Measurements from ENCODE around the gene CMTM4. TPM values are rescaled to one million over a fixed set of nuclear protein-coding genes. Genes with fewer than 3 reads are reported as not detected.
"Not testable (repeated sequence)": the region's sequence is repeated elsewhere in the genome, so short reads cannot be mapped to it uniquely, and the experiment has no call there.

Gene CMTM4
- total and polyA plus RNA-seq, 4 donors = 24.3 to 78.0 (median 32.0) TPM

DNA sequence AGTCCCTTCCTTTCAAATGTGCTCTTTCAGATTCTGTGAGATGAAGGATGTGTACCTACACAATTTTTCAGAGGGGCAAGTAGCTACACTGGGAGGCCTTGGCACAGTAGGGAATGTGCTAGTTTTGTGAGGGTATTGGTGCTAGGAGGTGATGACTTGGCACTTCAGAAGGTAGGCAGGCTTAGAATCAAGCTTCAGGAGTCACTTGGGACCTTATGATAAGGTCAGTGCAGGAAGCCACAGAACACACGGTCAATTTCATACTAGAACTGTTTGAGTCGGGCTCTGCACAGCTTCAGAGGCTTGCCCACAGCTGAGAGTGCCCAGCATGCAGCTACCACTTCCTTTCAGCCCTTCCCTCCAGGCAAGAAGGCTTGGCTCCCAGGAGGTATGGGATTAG is 124.2 kb downstream of the CMTM4 start:
- TF ChIP-seq, protein P1, sequence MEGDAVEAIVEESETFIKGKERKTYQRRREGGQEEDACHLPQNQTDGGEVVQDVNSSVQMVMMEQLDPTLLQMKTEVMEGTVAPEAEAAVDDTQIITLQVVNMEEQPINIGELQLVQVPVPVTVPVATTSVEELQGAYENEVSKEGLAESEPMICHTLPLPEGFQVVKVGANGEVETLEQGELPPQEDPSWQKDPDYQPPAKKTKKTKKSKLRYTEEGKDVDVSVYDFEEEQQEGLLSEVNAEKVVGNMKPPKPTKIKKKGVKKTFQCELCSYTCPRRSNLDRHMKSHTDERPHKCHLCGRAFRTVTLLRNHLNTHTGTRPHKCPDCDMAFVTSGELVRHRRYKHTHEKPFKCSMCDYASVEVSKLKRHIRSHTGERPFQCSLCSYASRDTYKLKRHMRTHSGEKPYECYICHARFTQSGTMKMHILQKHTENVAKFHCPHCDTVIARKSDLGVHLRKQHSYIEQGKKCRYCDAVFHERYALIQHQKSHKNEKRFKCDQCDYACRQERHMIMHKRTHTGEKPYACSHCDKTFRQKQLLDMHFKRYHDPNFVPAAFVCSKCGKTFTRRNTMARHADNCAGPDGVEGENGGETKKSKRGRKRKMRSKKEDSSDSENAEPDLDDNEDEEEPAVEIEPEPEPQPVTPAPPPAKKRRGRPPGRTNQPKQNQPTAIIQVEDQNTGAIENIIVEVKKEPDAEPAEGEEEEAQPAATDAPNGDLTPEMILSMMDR (IDR thresholded peaks at IDR 0.05; ENCODE audit: control extremely low read depth, extremely low read depth) = no peak
- Histone ChIP-seq H3K9me3 (ENCODE audit: control insufficient read depth in 4 of 4, insufficient read depth in 3 of 4, low read length in 3 of 4) (no peaks in the 10 kb centered on the region), H3K36me3 (ENCODE audit: control insufficient read depth in 4 of 4, insufficient read depth in 4 of 4, low read length in 4 of 4) (no peaks in the 10 kb centered on the region), H3K27me3 (ENCODE audit: control insufficient read depth in 3 of 3, insufficient read depth in 3 of 3, low read length in 2 of 3) (peaks cover 0 to 4% (median 0%) of the 10 kb centered on the region in 3 donors), H3K27ac (ENCODE audit: low read depth in 1 of 2, low read length in 1 of 2) (no peak overlapping the region), H3K4me3 (no peak overlapping the region), H3K9ac (ENCODE audit: insufficient read depth in 1 of 2, low read length in 2 of 2) (no peak overlapping the region), H3K4me1 (ENCODE audit: control insufficient read depth in 5 of 5, insufficient read depth in 5 of 5, low read length in 5 of 5) (peaks cover 0 to 2% (median 0%) of the 10 kb centered on the region in 5 donors)
- no peak for ATAC-seq (ENCODE audit: insufficient read depth, low FRiP score)
- DNase-seq = no peak
- WGBS, 2 donors = 31 to 61% methylated on average over 2 of the region's 2 CpGs

DNA sequence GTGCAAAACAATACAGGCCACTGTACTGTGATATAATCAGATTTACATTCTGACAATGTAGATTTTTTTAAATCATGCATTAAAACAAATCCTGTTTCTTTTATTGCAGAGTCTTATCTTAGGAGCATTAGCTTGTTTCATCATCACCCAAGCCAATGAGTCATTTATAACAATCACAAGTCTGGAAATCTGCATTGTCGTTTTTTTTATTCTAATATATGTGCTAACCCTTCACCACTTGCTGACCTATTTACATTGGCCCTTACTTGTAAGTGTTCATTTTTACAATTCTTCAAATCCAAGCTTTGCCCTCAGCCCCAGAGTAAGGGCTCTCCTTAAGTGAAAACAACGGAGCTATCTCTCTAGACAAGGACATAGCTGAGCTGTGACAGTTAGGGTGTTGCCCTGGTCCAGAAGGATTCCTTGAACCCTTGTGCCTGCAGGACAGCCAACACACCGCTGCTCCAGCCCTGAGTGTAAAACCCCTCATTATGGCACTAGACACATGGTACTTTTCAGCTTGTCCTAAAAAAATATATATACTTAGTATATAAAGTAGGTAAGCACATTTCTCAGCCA is 126.6 kb downstream of the CMTM4 start:
- peaks cover 0 to 15% (median 7%) of the 10 kb centered on the region in 4 donors for H3K36me3 ChIP-seq (ENCODE audit: control insufficient read depth in 4 of 4, insufficient read depth in 4 of 4, low read length in 4 of 4)
- ATAC-seq (ENCODE audit: insufficient read depth, low FRiP score) (peak; percentile 58), DNase-seq (no peak)
- H3K27ac ChIP-seq (ENCODE audit: low read depth in 1 of 2, low read length in 1 of 2) = no peak overlapping the region
- peaks cover 0 to 2% (median 0%) of the 10 kb centered on the region in 4 donors for H3K9me3 ChIP-seq (ENCODE audit: control insufficient read depth in 4 of 4, insufficient read depth in 3 of 4, low read length in 3 of 4)
- TF ChIP-seq, protein P1 (IDR thresholded peaks at IDR 0.05; ENCODE audit: control extremely low read depth, extremely low read depth) = no peak
- no peak overlapping the region for H3K4me3 ChIP-seq
- H3K27me3 ChIP-seq (ENCODE audit: control insufficient read depth in 3 of 3, insufficient read depth in 3 of 3, low read length in 2 of 3) = no peaks in the 10 kb centered on the region
- no peak overlapping the region for H3K9ac ChIP-seq (ENCODE audit: insufficient read depth in 1 of 2, low read length in 2 of 2)
- WGBS, 2 donors = 63 to 64% methylated on average over 3 of the region's 3 CpGs
- H3K4me1 ChIP-seq (ENCODE audit: control insufficient read depth in 5 of 5, insufficient read depth in 5 of 5, low read length in 5 of 5) = peaks cover 0 to 2% (median 0%) of the 10 kb centered on the region in 5 donors

DNA sequence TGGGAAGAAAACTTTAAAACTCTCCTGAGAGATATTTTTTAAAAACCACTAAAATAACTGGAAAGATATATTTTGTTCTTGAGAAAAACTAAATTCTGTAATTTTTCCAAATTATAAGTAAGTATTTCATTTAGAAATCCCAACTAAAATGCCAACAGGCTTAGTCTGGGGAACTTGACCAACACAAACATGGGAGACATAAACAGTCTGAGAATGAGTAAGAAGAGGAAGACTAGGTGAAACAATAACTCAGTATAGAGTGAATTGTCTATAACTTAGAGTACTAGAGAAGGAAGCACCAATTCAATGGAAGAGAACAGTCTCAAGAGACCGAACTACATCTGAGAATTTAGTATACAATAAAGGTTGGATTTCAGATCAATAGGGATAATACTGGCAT is 127.4 kb downstream of the CMTM4 start:
- DNase-seq (no peak), ATAC-seq (ENCODE audit: insufficient read depth, low FRiP score) (no peak)
- no peak overlapping the region for H3K4me3 ChIP-seq
- H3K9ac ChIP-seq (ENCODE audit: insufficient read depth in 1 of 2, low read length in 2 of 2) = no peak overlapping the region
- 100% methylated on average over 1 of the region's 1 CpG for WGBS, 2 donors
- H3K36me3 ChIP-seq (ENCODE audit: control insufficient read depth in 4 of 4, insufficient read depth in 4 of 4, low read length in 4 of 4) = peaks cover 0 to 19% (median 10%) of the 10 kb centered on the region in 4 donors
- TF ChIP-seq, protein P1 (IDR thresholded peaks at IDR 0.05; ENCODE audit: control extremely low read depth, extremely low read depth) = no peak
- H3K4me1 ChIP-seq (ENCODE audit: control insufficient read depth in 5 of 5, insufficient read depth in 5 of 5, low read length in 5 of 5) = peaks cover 0 to 2% (median 0%) of the 10 kb centered on the region in 5 donors
- no peaks in the 10 kb centered on the region for H3K27me3 ChIP-seq (ENCODE audit: control insufficient read depth in 3 of 3, insufficient read depth in 3 of 3, low read length in 2 of 3)
- H3K27ac ChIP-seq (ENCODE audit: low read depth in 1 of 2, low read length in 1 of 2) = no peak overlapping the region
- H3K9me3 ChIP-seq (ENCODE audit: control insufficient read depth in 4 of 4, insufficient read depth in 3 of 4, low read length in 3 of 4) = peaks cover 0 to 2% (median 0%) of the 10 kb centered on the region in 4 donors

DNA sequence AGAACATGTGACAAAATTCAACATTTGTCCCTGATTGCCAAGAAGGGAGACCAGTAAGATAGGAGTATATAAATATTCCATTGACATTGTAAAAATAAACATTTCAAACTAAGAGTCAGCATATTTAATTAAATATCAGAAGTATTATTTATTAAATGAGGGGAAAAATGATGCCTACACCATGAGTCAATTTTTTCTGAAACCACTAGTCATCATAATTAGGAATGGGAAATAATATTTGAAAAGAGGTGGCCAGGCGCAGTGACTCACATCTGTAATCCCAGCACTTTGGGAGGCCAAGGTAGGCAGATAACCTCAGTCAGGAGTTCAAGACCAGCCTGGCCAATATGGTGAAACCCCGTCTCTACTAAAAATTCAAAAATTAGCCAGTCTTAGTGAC is 128.2 kb downstream of the CMTM4 start:
- H3K4me3 ChIP-seq = no peak overlapping the region

DNA sequence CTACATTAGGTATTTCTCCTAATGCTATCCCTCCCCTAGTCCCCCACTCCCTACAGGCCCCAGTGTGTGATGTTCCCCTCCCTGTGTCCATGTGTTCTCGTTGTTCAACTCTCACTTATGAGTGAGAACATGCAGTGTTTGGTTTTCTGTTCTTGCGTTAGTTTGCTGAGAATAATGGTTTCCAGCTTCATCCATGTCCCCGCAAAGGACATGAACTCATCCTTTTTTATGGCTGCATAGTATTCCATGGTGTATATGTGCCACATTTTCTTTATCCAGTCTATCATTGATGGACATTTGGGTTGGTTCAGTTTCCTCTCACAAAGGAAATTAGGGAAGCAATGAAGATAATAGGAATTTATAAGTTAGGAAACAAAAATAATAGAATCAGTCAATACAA is 129.3 kb downstream of the CMTM4 start:
- H3K4me1 ChIP-seq (ENCODE audit: control insufficient read depth in 5 of 5, insufficient read depth in 5 of 5, low read length in 5 of 5); H3K9ac ChIP-seq (ENCODE audit: insufficient read depth in 1 of 2, low read length in 2 of 2); H3K9me3 ChIP-seq (ENCODE audit: control insufficient read depth in 4 of 4, insufficient read depth in 3 of 4, low read length in 3 of 4); ATAC-seq (ENCODE audit: insufficient read depth, low FRiP score); DNase-seq; H3K4me3 ChIP-seq; H3K27me3 ChIP-seq (ENCODE audit: control insufficient read depth in 3 of 3, insufficient read depth in 3 of 3, low read length in 2 of 3); H3K27ac ChIP-seq (ENCODE audit: low read depth in 1 of 2, low read length in 1 of 2): not testable (repeated sequence)
- 93 to 98% methylated on average over 3 of the region's 3 CpGs for WGBS, 2 donors
- peaks cover 0 to 21% (median 16%) of the 10 kb centered on the region in 4 donors for H3K36me3 ChIP-seq (ENCODE audit: control insufficient read depth in 4 of 4, insufficient read depth in 4 of 4, low read length in 4 of 4)

More for the DNA sequence above, 128.2 kb downstream of the CMTM4 start:
- no peak for ATAC-seq (ENCODE audit: insufficient read depth, low FRiP score)
- Histone ChIP-seq H3K27ac (ENCODE audit: low read depth in 1 of 2, low read length in 1 of 2) (no peak overlapping the region), H3K9me3 (ENCODE audit: control insufficient read depth in 4 of 4, insufficient read depth in 3 of 4, low read length in 3 of 4) (peaks cover 0 to 2% (median 0%) of the 10 kb centered on the region in 4 donors), H3K4me1 (ENCODE audit: control insufficient read depth in 5 of 5, insufficient read depth in 5 of 5, low read length in 5 of 5) (peaks cover 0 to 2% (median 0%) of the 10 kb centered on the region in 5 donors), H3K9ac (ENCODE audit: insufficient read depth in 1 of 2, low read length in 2 of 2) (no peak overlapping the region), H3K27me3 (ENCODE audit: control insufficient read depth in 3 of 3, insufficient read depth in 3 of 3, low read length in 2 of 3) (no peaks in the 10 kb centered on the region), H3K36me3 (ENCODE audit: control insufficient read depth in 4 of 4, insufficient read depth in 4 of 4, low read length in 4 of 4) (peaks cover 0 to 19% (median 11%) of the 10 kb centered on the region in 4 donors)
- 95 to 98% methylated on average over 2 of the region's 2 CpGs for WGBS, 2 donors
- no peak for DNase-seq
- TF ChIP-seq, protein P1 (IDR thresholded peaks at IDR 0.05; ENCODE audit: control extremely low read depth, extremely low read depth) = no peak

Measured in lung (tissue), 12 donors.